HG02678 (cell line): ENCODE data around the gene PPIL4.
"Not testable (repeated sequence)": the region's sequence is repeated elsewhere in the genome, so short reads cannot be mapped to it uniquely, and the experiment has no call there.

Source experiments
- ATAC-seq: cut with Tn5 transposase; IDR thresholded peaks from one replicate; pipeline ENCODE4 v1.9.1; 2021; ENCODE audit warnings: mild to moderate bottlenecking, moderate library complexity; ENCODE audit not compliant: unreplicated experiment

The PPIL4 gene

GRCh38 chr6:149534742-149535141 lies 11.1 kb downstream of the PPIL4 start:
- ATAC-seq = no peak

GRCh38 chr6:149529650-149530049 lies 16.2 kb downstream of the PPIL4 start:
- ATAC-seq = no peak

- ATAC-seq = no peak
Measured at GRCh38 chr6:149515494-149515893, 30.3 kb downstream of the PPIL4 start.

- no peak for ATAC-seq
Measured at GRCh38 chr6:149513915-149514314, 31.9 kb downstream of the PPIL4 start.

- ATAC-seq = no peak
Measured at GRCh38 chr6:149510793-149511512, 34.9 kb downstream of the PPIL4 start.

- no peak for ATAC-seq
Measured at GRCh38 chr6:149508485-149508884, 37.4 kb downstream of the PPIL4 start.

- ATAC-seq = no peak
Measured at GRCh38 chr6:149503872-149504271, 42.0 kb downstream of the PPIL4 start.

GRCh38 chr6:149503276-149503675 lies 42.6 kb downstream of the PPIL4 start:
- ATAC-seq = no peak

- ATAC-seq = no peak
Measured at GRCh38 chr6:149501768-149502167, 44.1 kb downstream of the PPIL4 start.

- no peak for ATAC-seq
Measured at GRCh38 chr6:149501201-149501600, 44.6 kb downstream of the PPIL4 start.

GRCh38 chr6:149500096-149500495 lies 45.7 kb downstream of the PPIL4 start:
- no peak for ATAC-seq

- no peak for ATAC-seq
Measured at GRCh38 chr6:149499066-149499465, 46.8 kb downstream of the PPIL4 start.

GRCh38 chr6:149497365-149497764 lies 48.5 kb downstream of the PPIL4 start:
- no peak for ATAC-seq

- peak; percentile 51 for ATAC-seq
Measured at GRCh38 chr6:149496597-149496996, 49.2 kb downstream of the PPIL4 start.

GRCh38 chr6:149495349-149496016 lies 50.4 kb downstream of the PPIL4 start:
- not testable (repeated sequence) for ATAC-seq

- peak; percentile 81 for ATAC-seq
Measured at GRCh38 chr6:149494810-149495209, 51.0 kb downstream of the PPIL4 start.

- ATAC-seq = no peak
Measured at GRCh38 chr6:149493761-149494320, 52.0 kb downstream of the PPIL4 start.

- no peak for ATAC-seq
Measured at GRCh38 chr6:149492798-149493343, 53.0 kb downstream of the PPIL4 start.

- ATAC-seq = no peak
Measured at GRCh38 chr6:149489967-149490366, 55.9 kb downstream of the PPIL4 start.

- no peak for ATAC-seq
Measured at GRCh38 chr6:149488815-149489214, 57.0 kb downstream of the PPIL4 start.

GRCh38 chr6:149487316-149487715 lies 58.5 kb downstream of the PPIL4 start:
- ATAC-seq = no peak
